Renal cortex interstitium (tissue), 11 donors: ENCODE data around the gene SPP1. TPM values are rescaled to one million over a fixed set of nuclear protein-coding genes. Genes with fewer than 3 reads are reported as not detected.
"Not testable (repeated sequence)": the region's sequence is repeated elsewhere in the genome, so short reads cannot be mapped to it uniquely, and the experiment has no call there.

ENCODE experiments used
- DNase-seq, 11 donors: peaks; one replicate each; pipeline ENCODE4 v3.0.0-alpha.2; 2013; ENCODE audit warnings: low read depth in 9 of 11, low spot score in 4 of 11; ENCODE audit errors: extremely low read depth in 1 of 11
- polyA plus RNA-seq, 3 donors: library from polyadenylated mRNA; unstranded; fragments of 120-200 nt; gene quantifications; one replicate each; pipeline ENCODE4 v1.2.1, GENCODE V29; 2013; ENCODE audit not compliant: insufficient read length in 3 of 3

The SPP1 gene
- polyA plus RNA-seq, 3 donors = 116 to 210 (median 158) TPM

GRCh38 chr4:88007304-88008121 is 32.0 kb downstream of the SPP1 start, which contains the start of gene PKD2:
Gene PKD2, plus strand, starts transcription at chr4:88007635. Its CDS starts 99 bp downstream, at chr4:88007734.
- peak in 10 of 11 donors; percentile 41 to 85 (median 74) for DNase-seq

- peak in 7 of 11 donors; percentile 19 to 48 (median 45) for DNase-seq
These were observed 32.7 kb downstream of the SPP1 start for GRCh38 chr4:88008122-88008742.

GRCh38 chr4:88008743-88009171 is 33.2 kb downstream of the SPP1 start:
- peak in 2 of 11 donors; percentile 10 to 33 for DNase-seq

GRCh38 chr4:88009871-88010270 is 34.4 kb downstream of the SPP1 start:
- DNase-seq = no peak

- no peak for DNase-seq
These were observed 35.5 kb downstream of the SPP1 start for GRCh38 chr4:88010966-88011365.

- DNase-seq = no peak
These were observed 37.1 kb downstream of the SPP1 start for GRCh38 chr4:88012647-88013046.

- DNase-seq = no peak
These were observed 38.9 kb downstream of the SPP1 start for GRCh38 chr4:88014386-88014905.

GRCh38 chr4:88015659-88016295 is 40.3 kb downstream of the SPP1 start:
- no peak for DNase-seq

GRCh38 chr4:88017516-88018297 is 42.2 kb downstream of the SPP1 start:
- DNase-seq = peak in 2 of 11 donors; percentile 19 to 25

GRCh38 chr4:88018466-88018865 is 43.0 kb downstream of the SPP1 start:
- DNase-seq = no peak

- DNase-seq = no peak
These were observed 46.3 kb downstream of the SPP1 start for GRCh38 chr4:88021824-88022223.

- DNase-seq = no peak
These were observed 46.8 kb downstream of the SPP1 start for GRCh38 chr4:88022289-88022688.

GRCh38 chr4:88025868-88026661 is 50.6 kb downstream of the SPP1 start:
- not testable (repeated sequence) for DNase-seq

GRCh38 chr4:88027611-88028608 is 52.4 kb downstream of the SPP1 start:
- DNase-seq = no peak

- no peak for DNase-seq
These were observed 53.4 kb downstream of the SPP1 start for GRCh38 chr4:88028946-88029345.

- DNase-seq = no peak
These were observed 54.0 kb downstream of the SPP1 start for GRCh38 chr4:88029556-88029955.
